Endothelial cell of umbilical vein (primary cell): ENCODE data around the gene MRM2. TPM values are rescaled to one million over a fixed set of nuclear protein-coding genes. Genes with fewer than 3 reads are reported as not detected.

ENCODE experiments used
- BruUV-seq: library from RNA; stranded (reverse); fragments of 400-500 nt; replicated peaks from 2 replicates; lab custom pipeline; 2021; lab: Mats Ljungman, UMichigan
- CTCF ChIA-PET: fragments of 300-600, 350-600 bp; sonication (Branson Sonifier 250); formaldehyde crosslinking; loops from one replicate; lab custom pipeline; 2021; ENCODE audit warnings: antibody characterized with exemption, inconsistent platforms; lab: Charles Lee
- POLR2A ChIA-PET: fragments of 300-600, 350-600 bp; sonication (Branson Sonifier 250); formaldehyde crosslinking; loops from one replicate; lab custom pipeline; 2021; ENCODE audit warnings: antibody characterized with exemption, inconsistent platforms; lab: Charles Lee
- DNase-seq: peaks from one replicate; pipeline ENCODE4 v3.0.0-alpha.2; 2011; ENCODE audit warnings: low read depth, low spot score
- FAIRE-seq: peaks from 2 replicates; lab custom pipeline; 2011; peaks lifted over from hg19 to GRCh38; lab: Jason Lieb, UNC
- H2AFZ ChIP-seq: 2 replicates; pipeline ENCODE4 v1.6.0; 2012; ENCODE audit warnings: low read depth, low read length, control low read depth, inconsistent platforms
- H3K27ac ChIP-seq: 2 replicates; pipeline ENCODE4 v1.5.1; 2011; ENCODE audit warnings: low read depth, mild to moderate bottlenecking, control low read depth, low read length, moderate library complexity; ENCODE audit not compliant: insufficient read depth
- H3K27me3 ChIP-seq, 2 experiments: 2 replicates each; pipeline versions ENCODE4 v1.6.0 to v1.6.1; 2011; ENCODE audit warnings: low read length in 2 of 2, mixed read lengths in 1 of 2; ENCODE audit not compliant: control insufficient read depth in 2 of 2, insufficient read depth in 2 of 2
- H3K36me3 ChIP-seq, 2 experiments: 2 replicates in 1 of 2; 3 replicates in 1 of 2; pipeline ENCODE4 v1.5.1; 2011; ENCODE audit warnings: low read length in 2 of 2, mild to moderate bottlenecking in 1 of 2, moderate library complexity in 1 of 2; ENCODE audit not compliant: control insufficient read depth in 2 of 2, insufficient read depth in 2 of 2; ENCODE audit errors: extremely low read depth in 1 of 2
- H3K4me1 ChIP-seq: 3 replicates; pipeline ENCODE4 v1.5.1; 2011; ENCODE audit warnings: mild to moderate bottlenecking, low read length; ENCODE audit not compliant: control insufficient read depth, insufficient read depth; ENCODE audit errors: extremely low read depth
- H3K4me2 ChIP-seq: 2 replicates; pipeline ENCODE4 v1.6.1; 2011; ENCODE audit warnings: low read length, control low read depth, mixed read lengths; ENCODE audit not compliant: insufficient read depth
- H3K4me3 ChIP-seq, 3 experiments: fragments of 200-600 bp in 1 of 3; sonication (generic), shearing (Covaris generic) in 1 of 3; replicated peaks in 1 of 3; 2 replicates each; pipeline ENCODE4 v1.5.1; 2011 to 2016; ENCODE audit warnings: control low read depth in 3 of 3, low read length in 3 of 3, mild to moderate bottlenecking in 2 of 3, inconsistent platforms in 1 of 3, low read depth in 1 of 3, moderate library complexity in 1 of 3; ENCODE audit not compliant: insufficient read depth in 1 of 3
- H3K79me2 ChIP-seq: 2 replicates; pipeline ENCODE4 v1.6.0; 2012; ENCODE audit warnings: low read length, inconsistent platforms; ENCODE audit not compliant: control insufficient read depth, insufficient read depth
- H3K9ac ChIP-seq: replicated peaks from 2 replicates; pipeline ENCODE3; 2011; ENCODE audit warnings: low read length, control low read depth; ENCODE audit not compliant: insufficient read depth; ENCODE audit errors: extremely low read depth
- H3K9me1 ChIP-seq: replicated peaks from 3 replicates; pipeline ENCODE4 v1.6.0; 2011; ENCODE audit warnings: mild to moderate bottlenecking, low read length; ENCODE audit not compliant: control insufficient read depth, insufficient read depth; ENCODE audit errors: extremely low read depth
- H3K9me3 ChIP-seq: replicated peaks from 2 replicates; pipeline ENCODE4 v1.5.1; 2012; ENCODE audit warnings: low read length, inconsistent platforms; ENCODE audit not compliant: control insufficient read depth, insufficient read depth
- H4K20me1 ChIP-seq: replicated peaks from 2 replicates; pipeline ENCODE3; 2011; ENCODE audit warnings: mild to moderate bottlenecking, low read length; ENCODE audit not compliant: control insufficient read depth, insufficient read depth; ENCODE audit errors: extremely low read depth
- EZH2 ChIP-seq: IDR thresholded peaks from 2 replicates; pipeline ENCODE4 v1.6.1; 2012; ENCODE audit warnings: borderline replicate concordance, low read depth, mild to moderate bottlenecking, moderate library complexity, low read length, inconsistent platforms; ENCODE audit not compliant: severe bottlenecking
- FOS ChIP-seq: IDR thresholded peaks from 2 replicates; pipeline ENCODE4 v1.6.1; 2011; ENCODE audit warnings: mild to moderate bottlenecking, low read length, moderate library complexity, borderline replicate concordance; ENCODE audit not compliant: insufficient read depth
- GATA2 ChIP-seq: IDR thresholded peaks from 2 replicates; pipeline ENCODE4 v1.7.0; 2011; ENCODE audit warnings: low read depth, mild to moderate bottlenecking, moderate library complexity, mixed read lengths, low read length; ENCODE audit not compliant: insufficient read length, insufficient read depth
- JUN ChIP-seq: IDR thresholded peaks from 2 replicates; pipeline ENCODE4 v1.6.1; 2011; ENCODE audit warnings: borderline replicate concordance, low read depth; ENCODE audit not compliant: insufficient read length, insufficient read depth
- MYC ChIP-seq: IDR thresholded peaks from one replicate; pipeline ENCODE4 v1.6.1; 2011; ENCODE audit warnings: mild to moderate bottlenecking, low read depth, low read length
- POLR2A ChIP-seq: IDR thresholded peaks from 2 replicates; pipeline ENCODE4 v1.6.1; 2012; ENCODE audit warnings: low read depth, mild to moderate bottlenecking, control low read depth, low read length
- POLR2AphosphoS5 ChIP-seq: IDR thresholded peaks from 2 replicates; pipeline ENCODE4 v1.6.1; 2012; ENCODE audit warnings: low read depth, mild to moderate bottlenecking, control low read depth, low read length, moderate library complexity; ENCODE audit not compliant: insufficient read depth
- dilution Hi-C: fragments of 300-500 bp; cut with MboI; formaldehyde crosslinking; loops from one replicate; pipeline ENCODE4 v1.15.0; 2019; ENCODE audit warnings: low sequenced_read_pairs; ENCODE audit not compliant: extremely low pct_ligation_motif_present
- intact Hi-C: fragments of 100-400 bp; cut with micrococcal nuclease; formaldehyde crosslinking; loops from one replicate; pipeline ENCODE4 v1.10.0; 2022
- polyA plus RNA-seq, 4 experiments: library from polyadenylated mRNA; depleted of rRNA in 3 of 4; stranded (reverse) in 3 of 4; unstranded in 1 of 4; fragments of >200 nt; gene quantifications; 2 replicates each; pipeline versions ENCODE4 v1.2.1 to v1.2.3, GENCODE V29; 2011 to 2012; ENCODE audit warnings: missing spikeins in 1 of 4
- total RNA-seq: library from RNA; stranded (reverse); gene quantifications from 2 replicates; pipeline ENCODE4 v1.2.3, GENCODE V29; 2021
- TF ChIP-seq, protein P1 (sequence below): IDR thresholded peaks from 2 replicates; pipeline ENCODE4 v1.6.1; 2011; ENCODE audit not compliant: insufficient read depth, insufficient read length
- TF ChIP-seq, protein P2 (sequence below), 2 donors: IDR thresholded peaks; 1 replicate in 1 of 2; 2 replicates in 1 of 2; pipeline ENCODE4 v1.5.1; 2011; ENCODE audit warnings: low read length in 2 of 2, mild to moderate bottlenecking in 2 of 2, moderate library complexity in 2 of 2, control low read depth in 1 of 2, inconsistent platforms in 1 of 2, low read depth in 1 of 2; ENCODE audit not compliant: insufficient read depth in 1 of 2; ENCODE audit errors: extremely low read depth in 1 of 2

Gene MRM2
- total and polyA plus RNA-seq, 2 donors (not counting 3 experiments of a cell fraction or from before 2014, with no cell fraction given), result 10.6 to 20.8 TPM

DNA sequence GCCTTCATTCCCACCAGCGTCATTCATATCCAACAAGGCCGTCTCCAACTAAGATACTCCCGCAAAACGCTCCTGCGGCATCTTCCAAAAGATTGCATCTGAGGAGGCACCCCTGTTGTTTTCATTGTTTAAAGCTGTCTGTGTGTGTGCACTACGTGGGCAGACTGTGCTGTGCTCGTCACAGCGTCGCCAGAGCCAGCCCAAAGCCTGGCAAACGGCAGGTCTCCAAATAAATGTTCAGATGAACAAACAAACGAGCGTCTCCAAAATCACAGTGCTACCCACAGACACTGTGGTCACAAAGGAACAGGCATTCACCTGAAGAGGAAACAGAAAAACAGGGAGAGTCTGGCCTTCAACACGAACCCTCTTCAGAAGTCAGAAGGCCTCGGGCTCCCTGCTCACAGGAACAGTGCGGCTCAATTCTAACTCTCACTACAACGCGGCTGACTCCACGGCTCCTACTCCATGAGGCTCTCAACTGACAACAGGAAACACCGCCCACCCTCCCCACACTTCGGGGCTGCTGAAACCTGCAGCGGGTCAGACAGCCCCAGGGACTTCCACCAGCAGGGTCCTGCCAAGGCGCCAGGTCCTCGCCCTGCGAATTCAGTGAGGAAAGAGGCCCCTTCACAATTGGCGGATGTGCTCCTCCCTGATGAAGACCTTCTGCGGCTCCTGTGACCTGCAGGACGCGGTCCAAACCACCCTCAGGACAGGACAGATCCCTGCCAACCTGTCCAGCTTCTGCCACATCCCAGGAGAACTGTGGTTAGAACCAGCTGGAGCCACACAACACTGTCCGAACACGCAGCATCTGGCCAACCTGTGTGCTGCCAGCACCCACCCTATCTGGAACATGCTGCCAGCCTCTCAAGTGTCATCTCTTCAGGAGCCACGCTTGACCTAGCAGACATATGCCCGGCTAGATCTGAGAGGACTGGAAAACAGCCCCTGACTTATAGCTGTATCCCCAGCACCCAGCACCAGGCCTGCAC is 45.3 kb downstream of the MRM2 start:
- Histone ChIP-seq H3K79me2 (no peaks in the 10 kb centered on the region), H3K9me1 (no peaks in the 10 kb centered on the region), H3K9me3 (no peaks in the 10 kb centered on the region), H3K27ac (no peak overlapping the region), H2AFZ (no peak overlapping the region), H3K36me3 (peaks cover 0 to 12% of the 10 kb centered on the region in 2 experiments), H3K27me3 (no peaks in the 10 kb centered on the region), H3K4me1 (no peaks in the 10 kb centered on the region), H3K4me3 (no peak overlapping the region), H4K20me1 (no peaks in the 10 kb centered on the region), H3K9ac (no peak overlapping the region), H3K4me2 (no peak overlapping the region)
- intact Hi-C loops (no loop called here), dilution Hi-C loops (no loop called here)
- BruUV-seq, result no TSS peak
- TF ChIP-seq EZH2 (no peak), FOS (no peak), POLR2AphosphoS5 (no peak), POLR2A (no peak), MYC (no peak), JUN (no peak), GATA2 (no peak)
- TF ChIP-seq, protein P1, sequence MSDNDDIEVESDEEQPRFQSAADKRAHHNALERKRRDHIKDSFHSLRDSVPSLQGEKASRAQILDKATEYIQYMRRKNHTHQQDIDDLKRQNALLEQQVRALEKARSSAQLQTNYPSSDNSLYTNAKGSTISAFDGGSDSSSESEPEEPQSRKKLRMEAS, result no peak
- TF ChIP-seq, protein P2, sequence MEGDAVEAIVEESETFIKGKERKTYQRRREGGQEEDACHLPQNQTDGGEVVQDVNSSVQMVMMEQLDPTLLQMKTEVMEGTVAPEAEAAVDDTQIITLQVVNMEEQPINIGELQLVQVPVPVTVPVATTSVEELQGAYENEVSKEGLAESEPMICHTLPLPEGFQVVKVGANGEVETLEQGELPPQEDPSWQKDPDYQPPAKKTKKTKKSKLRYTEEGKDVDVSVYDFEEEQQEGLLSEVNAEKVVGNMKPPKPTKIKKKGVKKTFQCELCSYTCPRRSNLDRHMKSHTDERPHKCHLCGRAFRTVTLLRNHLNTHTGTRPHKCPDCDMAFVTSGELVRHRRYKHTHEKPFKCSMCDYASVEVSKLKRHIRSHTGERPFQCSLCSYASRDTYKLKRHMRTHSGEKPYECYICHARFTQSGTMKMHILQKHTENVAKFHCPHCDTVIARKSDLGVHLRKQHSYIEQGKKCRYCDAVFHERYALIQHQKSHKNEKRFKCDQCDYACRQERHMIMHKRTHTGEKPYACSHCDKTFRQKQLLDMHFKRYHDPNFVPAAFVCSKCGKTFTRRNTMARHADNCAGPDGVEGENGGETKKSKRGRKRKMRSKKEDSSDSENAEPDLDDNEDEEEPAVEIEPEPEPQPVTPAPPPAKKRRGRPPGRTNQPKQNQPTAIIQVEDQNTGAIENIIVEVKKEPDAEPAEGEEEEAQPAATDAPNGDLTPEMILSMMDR (IDR thresholded peaks at IDR 0.05; ENCODE audit: extremely low read depth in 1 of 2, insufficient read depth in 1 of 2, low read depth in 1 of 2, low read length in 2 of 2), result no peak
- FAIRE-seq (no peak), DNase-seq (no peak)
- ChIA-PET CTCF (no interaction called here), POLR2A (no interaction called here)
